Ramos (cell line): ENCODE data around the gene OXSR1.
"Not testable (repeated sequence)": the region's sequence is repeated elsewhere in the genome, so short reads cannot be mapped to it uniquely, and the experiment has no call there.

Experiments
- in situ Hi-C: fragments of 300-500 bp; cut with MboI; formaldehyde crosslinking; loops from one replicate; pipeline ENCODE4 v1.14.3; 2022; ENCODE audit warnings: low sequenced_read_pairs; ENCODE audit not compliant: unreplicated experiment

Gene OXSR1

DNA sequence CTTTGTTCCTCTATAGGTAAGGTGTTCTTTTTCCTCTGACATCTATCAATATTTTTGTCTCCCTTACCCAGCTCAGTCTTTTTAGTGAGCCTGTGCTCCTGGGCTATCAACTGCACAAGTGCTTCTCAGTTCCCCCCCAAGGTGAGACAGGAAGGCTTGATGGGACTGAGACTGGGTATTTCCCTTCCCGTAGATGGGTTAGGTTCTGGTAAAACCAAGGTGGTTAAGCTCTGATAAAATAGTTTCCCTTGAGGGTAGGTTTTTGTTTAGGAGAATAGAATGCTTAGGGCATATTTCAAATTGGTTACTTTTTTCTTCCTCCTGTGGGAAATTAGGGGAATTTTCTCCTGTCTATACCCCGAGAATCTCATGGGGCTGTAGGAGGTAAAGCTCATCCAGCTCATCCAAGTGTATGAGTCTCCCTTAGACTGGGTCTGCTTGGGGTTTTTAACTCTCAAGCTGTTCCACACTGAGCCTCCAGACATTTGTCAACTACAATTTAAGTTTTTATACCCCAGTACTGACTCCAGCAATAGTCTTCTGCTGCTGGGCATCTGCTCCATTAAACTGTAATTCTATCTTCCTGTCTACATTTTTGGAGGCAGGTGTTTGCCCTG lies 44.9 kb downstream of the OXSR1 start:
- in situ Hi-C loops: no loop called here

DNA sequence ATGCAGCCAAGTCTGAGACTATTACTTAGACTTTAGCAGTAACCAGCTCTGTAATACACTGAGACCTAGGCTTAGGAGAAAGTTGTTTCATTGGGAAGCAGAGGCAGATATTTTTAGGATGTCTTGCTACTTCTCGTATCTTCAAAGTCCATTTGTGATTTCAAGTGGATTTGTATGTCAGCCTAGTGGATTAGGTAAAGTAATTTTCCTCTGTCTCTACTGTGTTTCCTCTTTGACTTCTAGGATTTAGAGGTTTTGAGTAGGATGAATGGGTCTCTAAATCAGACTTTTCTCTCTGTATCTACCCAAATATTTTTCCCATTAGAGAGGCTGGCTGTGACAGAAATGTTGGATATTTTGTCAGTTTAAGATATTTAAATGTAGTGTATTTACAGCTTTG lies 46.8 kb downstream of the OXSR1 start:
- in situ Hi-C loops: no loop called here

DNA sequence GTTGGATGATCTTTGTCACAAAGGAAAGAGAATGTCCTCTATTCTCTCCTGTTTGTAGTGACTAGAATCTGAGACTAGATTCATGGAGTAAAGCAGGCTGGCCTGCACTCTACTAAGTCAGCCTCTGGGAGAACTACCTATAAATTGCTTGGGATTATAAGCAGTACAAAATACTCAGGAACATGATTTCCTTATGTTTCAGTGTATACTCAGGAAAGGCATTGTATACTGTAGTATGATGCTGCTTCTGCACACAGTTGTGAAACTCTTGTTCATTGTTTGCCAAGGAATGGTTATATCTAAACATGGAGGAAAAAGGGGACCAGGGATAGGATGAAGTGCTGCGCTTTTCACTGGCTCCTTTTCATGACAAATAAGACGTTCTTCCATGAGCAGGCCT lies 49.2 kb downstream of the OXSR1 start:
- in situ Hi-C loops: no loop called here

DNA sequence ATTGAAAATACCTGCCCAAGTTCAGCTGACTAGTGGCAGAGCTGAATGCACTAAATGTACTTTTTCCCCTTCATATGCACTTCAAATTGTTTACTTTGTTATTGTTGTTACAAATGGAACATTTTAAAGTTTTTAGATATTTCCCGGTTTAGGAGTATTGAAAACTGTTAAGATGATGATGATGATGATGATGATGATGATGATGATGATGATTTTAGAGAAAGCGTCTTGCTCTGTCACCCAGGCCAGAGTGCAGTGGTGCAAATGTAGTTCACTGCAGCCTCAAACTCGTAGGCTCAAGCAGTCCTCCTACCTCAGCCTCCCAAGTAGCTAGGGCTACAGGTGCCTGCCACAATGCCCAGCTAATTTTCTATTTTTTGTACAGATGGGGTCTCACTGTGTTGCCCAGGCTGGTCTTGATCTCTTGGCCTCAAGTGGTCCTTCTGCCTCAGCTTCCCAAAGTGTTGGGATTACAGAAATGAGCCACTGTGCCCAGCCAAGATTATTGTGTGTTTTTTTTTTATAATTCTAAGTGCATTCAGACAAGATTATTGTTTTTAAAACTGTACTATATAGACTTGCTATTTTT lies 54.4 kb downstream of the OXSR1 start:
- in situ Hi-C loops: no loop called here

DNA sequence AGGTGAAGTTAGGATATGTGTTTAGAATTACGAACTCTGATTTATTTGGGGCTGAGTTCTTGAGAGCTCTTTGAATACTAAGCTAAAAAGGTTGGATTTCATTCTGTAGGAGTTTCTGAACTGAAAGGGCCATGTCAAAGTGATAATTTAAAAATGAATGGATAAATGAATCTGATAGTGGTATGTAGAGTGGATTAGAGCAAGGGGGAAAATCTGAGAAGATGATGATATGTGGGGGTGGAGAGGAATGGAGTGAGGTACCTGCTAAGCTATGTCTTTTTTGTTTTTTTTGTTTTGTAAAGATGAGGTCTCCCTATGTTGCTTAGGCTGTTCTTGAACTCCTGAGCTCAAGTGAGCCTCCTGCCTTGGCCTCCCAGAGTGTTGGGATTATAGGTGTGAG lies 55.7 kb downstream of the OXSR1 start:
- in situ Hi-C loops: no loop called here

DNA sequence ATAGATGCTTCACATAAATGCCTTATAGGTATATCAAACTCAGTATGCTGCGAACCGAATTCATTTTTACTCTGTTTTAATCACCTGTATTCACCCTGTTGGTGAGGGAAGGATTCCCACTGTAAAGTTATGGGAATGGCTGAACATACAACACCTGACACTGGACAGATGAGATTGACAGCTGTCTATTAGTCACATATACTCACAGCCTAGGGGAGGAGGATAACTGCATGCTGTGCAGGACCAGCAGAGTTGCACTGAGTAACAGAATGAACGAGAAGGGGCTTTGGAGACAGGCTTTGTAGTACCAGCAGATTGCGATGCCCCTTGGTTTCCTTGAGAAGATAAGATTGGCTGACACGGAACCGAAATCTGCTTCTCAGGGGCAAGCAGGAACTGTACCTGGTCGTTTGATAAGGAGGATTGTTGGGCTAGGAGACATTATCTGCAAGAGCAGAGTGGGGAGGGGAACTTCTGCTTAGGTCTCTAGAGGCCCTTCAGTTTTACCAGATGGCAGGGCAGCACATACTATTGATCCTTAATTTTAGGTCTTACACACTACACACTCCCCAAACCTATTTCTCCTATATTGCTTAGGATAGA lies 56.8 kb downstream of the OXSR1 start:
- in situ Hi-C loops: no loop called here

DNA sequence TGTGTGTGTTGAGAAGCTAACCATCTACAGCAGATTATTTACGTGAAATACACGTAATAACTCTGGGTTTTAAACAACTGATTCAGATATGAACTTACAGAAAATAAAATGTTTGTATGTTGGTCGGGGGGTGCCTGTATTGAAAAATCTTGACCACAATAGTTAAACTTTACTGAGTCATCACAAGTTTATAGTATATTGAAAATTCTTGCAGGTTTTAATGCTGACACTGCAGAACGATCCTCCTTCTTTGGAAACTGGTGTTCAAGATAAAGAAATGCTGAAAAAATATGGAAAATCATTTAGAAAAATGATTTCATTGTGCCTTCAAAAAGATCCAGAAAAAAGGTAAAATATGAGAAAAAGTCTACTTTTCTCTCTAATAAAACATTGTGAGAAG lies 59.0 kb downstream of the OXSR1 start:
- in situ Hi-C loops: no loop called here

DNA sequence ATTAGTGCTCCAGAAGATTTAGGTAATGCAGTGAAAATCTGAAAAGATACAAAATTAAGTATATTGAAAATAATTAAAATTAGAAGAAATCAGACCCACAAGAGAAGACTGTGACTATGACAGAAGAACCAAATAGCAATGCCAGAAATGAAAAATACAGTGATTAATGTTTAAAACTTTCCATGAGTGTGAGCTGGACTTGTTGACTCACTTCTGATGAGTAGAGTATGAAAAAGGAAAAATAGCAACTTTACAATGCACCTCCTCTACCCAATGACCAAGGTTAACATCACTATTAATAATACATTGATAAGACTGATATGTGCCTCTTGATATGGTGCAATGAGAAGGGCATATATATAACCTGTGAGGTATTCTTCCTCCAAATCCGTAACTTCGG lies 60.9 kb downstream of the OXSR1 start:
- in situ Hi-C loops: no loop called here

DNA sequence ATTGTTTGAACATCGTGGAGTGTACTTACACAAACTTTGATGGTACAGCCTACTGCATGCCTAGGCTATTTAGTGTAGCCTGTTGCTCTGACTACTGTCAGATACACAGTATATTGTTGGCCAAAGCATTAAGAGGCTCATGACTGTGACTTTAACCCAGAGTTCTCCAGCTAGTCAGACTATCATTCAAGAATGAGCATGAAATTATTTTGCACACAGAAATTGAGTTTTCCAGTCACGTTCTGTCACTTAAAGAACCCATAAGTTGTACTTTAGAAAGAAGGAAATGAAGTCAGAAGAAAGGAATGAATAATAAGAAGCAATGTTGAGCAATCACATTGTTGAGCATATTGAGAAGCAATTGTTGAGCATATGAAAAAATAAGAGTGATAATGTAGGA lies 62.7 kb downstream of the OXSR1 start:
- in situ Hi-C loops: no loop called here

DNA sequence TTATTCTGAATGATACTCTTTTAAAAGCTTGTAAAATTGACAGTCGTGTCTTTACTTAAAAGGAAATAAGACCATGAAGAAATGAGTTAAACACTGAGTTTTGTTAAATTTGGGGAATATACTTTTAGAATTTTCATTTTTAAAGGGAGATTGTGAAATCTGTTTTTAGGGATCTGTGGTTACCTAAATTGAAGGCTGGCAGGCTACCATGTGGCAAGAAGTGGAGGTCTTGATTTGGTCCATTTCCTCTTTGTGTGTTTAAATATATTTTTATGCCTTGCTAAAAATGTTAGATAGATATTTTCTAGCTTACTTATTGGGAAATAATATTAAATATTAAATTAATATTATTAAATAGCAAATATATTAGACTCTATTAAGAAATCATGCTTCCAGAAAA lies 63.7 kb downstream of the OXSR1 start:
- in situ Hi-C loops: no loop called here

DNA sequence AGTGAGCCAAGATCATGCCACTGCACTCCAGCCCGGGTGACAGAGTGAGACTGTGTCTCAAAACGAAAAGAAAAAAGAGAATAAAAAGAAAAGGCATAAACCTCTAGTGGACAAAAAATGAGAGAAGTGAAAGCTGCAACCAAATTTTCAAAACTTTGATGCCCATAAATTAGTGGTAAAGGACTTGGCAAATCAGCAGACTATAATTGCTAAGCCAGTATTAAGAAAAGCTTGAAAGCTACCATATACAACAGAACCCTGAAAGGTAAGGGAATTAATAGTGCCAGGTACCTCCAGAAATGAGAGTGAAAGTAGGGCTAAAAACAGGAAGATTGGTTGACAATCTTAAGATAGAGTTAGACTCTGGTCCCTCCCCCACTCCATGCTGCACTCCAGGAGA lies 67.4 kb downstream of the OXSR1 start:
- in situ Hi-C loops: no loop called here

DNA sequence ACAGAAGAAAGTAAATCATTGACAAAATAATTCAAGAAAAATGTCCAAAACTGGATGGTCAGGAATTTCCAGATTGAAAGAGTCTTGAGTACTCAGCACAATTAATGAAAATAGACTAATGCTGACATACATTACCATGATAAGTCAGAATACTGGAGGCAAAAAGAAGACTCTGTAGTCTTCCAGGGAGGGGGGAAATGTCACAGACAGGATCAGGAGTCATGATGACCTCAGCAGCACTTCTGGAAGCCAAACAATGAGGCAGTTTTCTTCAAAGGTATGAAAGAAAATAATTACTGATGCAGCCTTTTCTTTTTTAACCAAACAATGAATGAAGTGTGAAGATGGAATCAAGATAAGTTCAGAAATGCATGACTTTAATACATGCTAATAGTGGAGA lies 70.1 kb downstream of the OXSR1 start:
- in situ Hi-C loops: no loop called here

DNA sequence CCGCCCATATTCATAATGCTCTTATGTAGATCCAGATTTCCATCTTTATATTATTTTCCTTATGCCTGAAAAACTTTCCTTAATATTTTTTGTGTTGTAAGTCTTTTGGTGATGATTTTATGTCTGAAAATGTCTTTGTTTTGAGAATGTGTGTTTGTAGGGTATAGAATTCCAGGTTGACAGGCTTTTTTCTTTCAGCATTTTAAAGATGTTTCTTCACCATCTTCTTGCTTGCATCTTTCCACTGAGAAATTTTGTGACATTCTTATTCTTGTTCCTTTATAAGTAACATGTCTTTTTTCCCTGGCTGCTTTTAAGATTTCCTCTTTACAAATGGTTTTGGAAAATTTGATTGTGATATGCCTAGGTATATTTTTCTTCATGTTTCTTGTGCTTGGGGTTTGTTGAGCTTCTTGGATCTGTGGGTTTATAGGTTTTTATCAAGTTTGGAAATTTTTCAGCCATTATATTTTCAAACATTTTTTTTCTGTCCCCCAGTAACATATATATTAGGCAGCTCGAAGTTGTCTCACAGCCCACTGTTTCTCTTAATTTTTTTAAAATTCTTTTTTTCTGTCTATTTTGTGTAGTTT lies 73.2 kb downstream of the OXSR1 start:
- in situ Hi-C loops: no loop called here

DNA sequence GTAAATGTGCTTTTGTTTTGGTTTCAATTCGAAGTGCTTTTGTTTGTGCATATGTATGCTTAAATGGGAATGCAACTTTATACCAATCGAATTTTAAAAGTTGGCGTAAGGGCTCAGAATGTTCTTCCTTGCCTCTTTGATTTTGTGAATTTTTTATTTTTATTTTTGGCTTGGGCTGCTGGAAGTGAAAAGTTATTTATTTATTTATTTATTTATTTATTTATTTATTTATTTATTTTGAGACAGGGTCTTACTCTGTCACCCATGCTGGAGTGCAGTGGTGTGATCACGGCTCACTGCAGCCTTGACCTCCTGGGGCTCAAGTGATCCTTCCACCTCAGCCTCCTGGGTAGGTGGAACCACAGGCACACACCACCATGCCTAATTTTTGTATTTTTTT lies 77.5 kb downstream of the OXSR1 start:
- in situ Hi-C loops: not testable (repeated sequence)

DNA sequence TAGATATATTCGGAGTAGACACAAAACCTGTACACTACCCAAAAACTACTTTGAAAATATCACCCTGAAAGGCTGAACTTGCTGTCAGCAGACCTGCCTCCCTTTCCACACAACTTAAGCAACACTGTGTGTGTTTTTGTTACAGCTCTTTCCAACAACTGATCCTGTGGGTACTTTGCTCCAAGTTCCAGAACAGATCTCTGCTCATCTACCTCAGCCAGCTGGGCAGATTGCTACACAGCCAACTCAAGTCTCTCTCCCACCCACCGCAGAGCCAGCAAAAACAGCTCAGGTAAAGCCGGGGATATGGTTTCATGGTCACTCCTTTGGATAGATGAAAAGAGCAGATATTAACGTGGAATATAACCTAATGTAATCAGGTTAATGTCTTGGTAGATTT lies 80.6 kb downstream of the OXSR1 start:
- in situ Hi-C loops: no loop called here

DNA sequence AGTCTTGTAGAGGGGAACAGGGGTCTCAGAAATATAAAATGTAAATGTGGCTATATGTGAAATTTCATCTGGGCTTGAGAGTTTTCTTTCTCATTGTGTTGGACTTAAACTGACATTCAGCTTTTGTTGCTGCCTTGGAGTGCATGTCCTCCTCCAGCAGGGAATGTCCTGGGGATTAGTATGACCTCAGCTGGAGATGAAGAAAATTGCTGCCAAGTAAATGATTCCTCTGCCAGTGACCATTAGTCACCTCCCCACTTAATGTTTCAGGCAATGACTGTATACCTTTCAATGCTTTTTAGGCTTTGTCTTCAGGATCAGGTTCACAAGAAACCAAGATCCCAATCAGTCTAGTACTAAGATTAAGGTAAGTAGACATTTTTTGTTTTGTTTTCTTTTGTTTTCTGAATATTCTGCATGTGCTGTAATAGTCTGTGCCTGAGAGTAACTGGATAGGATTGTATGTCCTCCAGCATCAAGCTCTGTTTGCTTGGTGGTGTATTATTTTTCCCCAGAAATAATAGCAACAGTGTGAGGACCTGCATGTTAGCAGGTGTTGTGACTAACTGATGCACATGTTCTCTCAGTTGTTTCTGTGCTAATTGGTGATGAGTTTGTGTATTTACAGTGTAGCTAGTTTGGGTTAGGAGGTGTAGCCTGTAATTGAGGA lies 82.2 kb downstream of the OXSR1 start:
- in situ Hi-C loops: no loop called here

DNA sequence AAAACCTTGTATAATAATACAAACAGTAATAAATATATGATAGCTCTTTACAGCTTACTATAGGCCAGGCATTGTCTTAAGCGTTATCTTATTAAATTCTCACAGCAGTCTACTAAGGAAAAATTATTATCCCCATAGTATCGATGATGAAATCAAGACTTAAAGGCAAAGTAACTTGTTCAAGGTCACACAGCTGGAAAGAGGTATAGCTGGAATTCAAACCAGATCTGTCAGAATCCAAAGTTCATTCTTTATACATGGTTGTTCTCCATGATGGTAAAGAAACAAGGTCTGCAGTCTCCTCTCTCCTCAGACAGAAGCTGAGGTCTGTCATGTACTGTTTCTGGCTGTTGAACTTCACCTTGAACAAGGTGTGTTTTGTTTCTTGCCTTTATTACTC lies 84.9 kb downstream of the OXSR1 start:
- in situ Hi-C loops: no loop called here

DNA sequence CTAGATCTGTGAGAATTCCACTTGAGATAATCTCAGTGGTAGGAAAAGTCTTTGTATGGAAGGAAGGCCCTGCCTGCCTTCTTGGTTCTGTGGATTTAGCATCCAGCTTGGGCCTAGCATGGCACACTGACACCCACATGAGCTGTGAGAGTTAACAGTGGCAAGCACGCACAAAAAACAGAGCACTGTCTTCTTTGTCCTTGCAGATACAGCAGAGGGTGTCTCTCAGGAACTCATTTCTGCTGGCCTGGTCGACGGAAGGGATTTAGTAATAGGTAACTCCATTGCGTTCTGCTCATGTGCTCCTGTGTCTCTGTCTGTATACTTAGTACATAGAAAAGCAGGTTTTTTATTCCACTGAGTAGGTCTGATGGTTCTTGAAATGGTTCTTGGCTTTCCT lies 85.9 kb downstream of the OXSR1 start:
- in situ Hi-C loops: no loop called here

DNA sequence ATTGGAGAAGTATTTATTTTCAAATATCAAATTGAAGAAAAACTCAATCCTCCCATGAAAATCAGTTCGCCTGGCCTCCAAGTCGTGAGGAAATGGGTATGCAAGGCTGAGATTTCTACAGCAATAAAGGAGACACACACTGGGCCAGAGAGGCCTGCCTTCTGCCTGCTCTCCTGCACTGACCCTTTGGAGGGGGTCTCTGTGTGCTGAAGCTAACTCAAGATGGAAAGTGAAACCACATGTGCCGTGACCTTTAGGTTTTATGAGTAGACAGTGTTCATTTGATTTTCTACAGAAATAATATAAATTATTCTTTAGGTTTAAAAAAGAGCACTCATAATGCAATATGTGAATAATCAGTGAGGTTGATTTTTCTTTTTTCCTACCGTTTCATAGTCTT lies 88.4 kb downstream of the OXSR1 start:
- in situ Hi-C loops: no loop called here

DNA sequence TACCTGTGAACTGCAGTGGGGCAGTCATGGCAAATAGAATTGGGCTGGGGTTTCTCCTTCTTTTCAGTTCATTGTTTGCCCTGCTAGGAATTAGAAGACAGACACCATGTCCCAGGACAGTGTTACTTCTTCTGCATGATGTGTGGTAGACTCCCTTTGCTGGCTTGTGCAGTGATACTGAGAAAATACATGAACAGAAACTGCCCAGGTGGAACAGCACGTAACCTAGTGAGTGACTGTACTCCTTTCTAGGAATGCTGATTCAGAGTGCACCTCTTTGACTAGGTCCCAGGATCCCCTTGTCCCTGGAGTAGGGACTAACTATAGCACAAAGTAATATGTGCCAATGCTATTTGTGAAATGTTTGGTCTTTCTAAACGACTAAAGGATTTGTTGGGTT lies 89.5 kb downstream of the OXSR1 start:
- in situ Hi-C loops: no loop called here

DNA sequence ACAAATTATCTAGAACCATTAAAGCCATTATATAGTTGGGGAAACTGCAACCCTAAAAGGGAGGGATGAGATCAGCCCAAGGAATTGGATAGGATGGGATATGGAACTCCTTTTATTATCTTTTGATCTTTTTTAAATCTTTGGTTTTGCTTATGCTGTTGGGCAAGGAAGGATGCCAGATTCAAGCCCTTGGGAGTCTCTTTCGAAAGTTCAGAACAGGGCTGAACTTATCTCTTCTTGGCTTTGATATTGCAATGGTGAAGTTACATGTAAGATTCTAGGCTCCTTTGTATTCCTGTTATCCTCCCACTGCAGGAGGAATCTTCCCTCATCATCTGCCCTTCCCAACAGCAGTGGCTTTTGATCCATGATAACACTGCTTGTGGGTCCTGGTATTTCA lies 90.3 kb downstream of the OXSR1 start:
- in situ Hi-C loops: no loop called here
